ENCODE measurements around the gene ODAD3. TPM values are rescaled to one million over a fixed set of nuclear protein-coding genes. Genes with fewer than 3 reads are reported as not detected.

ODAD3 gene
- total and polyA plus RNA-seq, 2 experiments from 2014 or later, result 0.44 to 0.54 TPM

- Histone ChIP-seq H3F3A (ENCODE audit: insufficient read depth) (no peaks in the 10 kb centered on the region), H3K27ac (no peak overlapping the region), H3K9me2 (ENCODE audit: insufficient read depth) (no peaks in the 10 kb centered on the region), H3K4me3 (no peak overlapping the region), H3K36me3 (ENCODE audit: low read depth) (no peaks in the 10 kb centered on the region), H3K9ac (no peak overlapping the region), H3K4me1 (ENCODE audit: insufficient read depth) (no peaks in the 10 kb centered on the region), H3K9me3 (ENCODE audit: low read depth) (no peaks in the 10 kb centered on the region), H3K4me2 (ENCODE audit: unreplicated experiment) (no peak overlapping the region), H3K79me2 (ENCODE audit: insufficient read depth) (peaks cover 7% of the 10 kb centered on the region; the same call in 1 of the 2 replicates), H4K20me1 (ENCODE audit: insufficient read depth) (no peaks in the 10 kb centered on the region), H3K27me3 (replicated peaks; ENCODE audit: insufficient read depth) (no peaks in the 10 kb centered on the region), H2AFZ (no peak overlapping the region)
- 62 to 68% methylated on average over 5 of the region's 5 CpGs for WGBS, 2 experiments (ENCODE audit: low coverage in 1 of 2, low lambda C conversion rate in 2 of 2, missing lambda C conversion rate in 2 of 2)
- no peak for DNase-seq
- TF ChIP-seq EZH2phosphoT487 (IDR thresholded peaks at IDR 0.05; ENCODE audit: insufficient read depth, low read depth), result no peak
- no peak for TF ChIP-seq EZH2 (IDR thresholded peaks at IDR 0.05; ENCODE audit: insufficient read depth, poor library complexity, severe bottlenecking)
- in situ Hi-C loops (cut with MboI), result no loop called here
Measured at GRCh38 chr19:11384778-11385129, 50.2 kb downstream of the ODAD3 start.

- in situ Hi-C loops (cut with MboI), result no loop called here
- Histone ChIP-seq H3K9me3 (ENCODE audit: low read depth) (no peaks in the 10 kb centered on the region), H3K79me2 (ENCODE audit: insufficient read depth) (peaks cover 7% of the 10 kb centered on the region; the same call in 1 of the 2 replicates), H2AFZ (peak overlapping the region; percentile 34; the same call in 1 of the 2 replicates), H3K4me2 (ENCODE audit: unreplicated experiment) (no peak overlapping the region), H3K4me3 (no peak overlapping the region), H3K4me1 (ENCODE audit: insufficient read depth) (peaks cover 5% of the 10 kb centered on the region; the same call in 1 of the 2 replicates), H3K9me2 (ENCODE audit: insufficient read depth) (no peaks in the 10 kb centered on the region), H3K27ac (no peak overlapping the region), H3K9ac (no peak overlapping the region), H3F3A (ENCODE audit: insufficient read depth) (0 out of 2 replicates have a peak, but pooled peaks cover 6% of the 10 kb centered on the region), H3K36me3 (ENCODE audit: low read depth) (no peaks in the 10 kb centered on the region), H3K27me3 (replicated peaks; ENCODE audit: insufficient read depth) (no peaks in the 10 kb centered on the region), H4K20me1 (ENCODE audit: insufficient read depth) (no peaks in the 10 kb centered on the region)
- no peak for DNase-seq
- TF ChIP-seq EZH2phosphoT487 (IDR thresholded peaks at IDR 0.05; ENCODE audit: insufficient read depth, low read depth), result no peak
- TF ChIP-seq EZH2 (IDR thresholded peaks at IDR 0.05; ENCODE audit: insufficient read depth, poor library complexity, severe bottlenecking), result no peak
- 2 to 5% methylated on average over 8 of the region's 9 CpGs for WGBS, 2 experiments (ENCODE audit: low coverage in 1 of 2, low lambda C conversion rate in 2 of 2, missing lambda C conversion rate in 2 of 2)
Measured at GRCh38 chr19:11383706-11384048, 51.2 kb downstream of the ODAD3 start.

- in situ Hi-C loops (cut with MboI), result no loop called here
- H2AFZ ChIP-seq, result peak overlapping the region; percentile 34
- no peak overlapping the region for H3K9ac ChIP-seq
- H3K36me3 ChIP-seq (ENCODE audit: low read depth), result no peaks in the 10 kb centered on the region
- H3K4me2 ChIP-seq (ENCODE audit: unreplicated experiment), result no peak overlapping the region
- no peaks in the 10 kb centered on the region for H3K27me3 ChIP-seq (replicated peaks; ENCODE audit: insufficient read depth)
- peaks cover 11% of the 10 kb centered on the region for H3F3A ChIP-seq (ENCODE audit: insufficient read depth)
- 2 to 4% methylated on average over 42 to 51 of the region's 65 CpGs for WGBS, 2 experiments (ENCODE audit: low coverage in 1 of 2, low lambda C conversion rate in 2 of 2, missing lambda C conversion rate in 2 of 2)
- H3K9me3 ChIP-seq (ENCODE audit: low read depth), result no peaks in the 10 kb centered on the region
- TF ChIP-seq EZH2 (IDR thresholded peaks at IDR 0.05; ENCODE audit: insufficient read depth, poor library complexity, severe bottlenecking), result no peak
- no peak for TF ChIP-seq EZH2phosphoT487 (IDR thresholded peaks at IDR 0.05; ENCODE audit: insufficient read depth, low read depth)
- peaks cover 7% of the 10 kb centered on the region; the same call in 1 of the 2 replicates for H3K79me2 ChIP-seq (ENCODE audit: insufficient read depth)
- peak; percentile 55 for DNase-seq
- no peaks in the 10 kb centered on the region for H4K20me1 ChIP-seq (ENCODE audit: insufficient read depth)
- H3K27ac ChIP-seq, result no peak overlapping the region
- peaks cover 10% of the 10 kb centered on the region for H3K4me1 ChIP-seq (ENCODE audit: insufficient read depth)
- H3K4me3 ChIP-seq, result no peak overlapping the region
- H3K9me2 ChIP-seq (ENCODE audit: insufficient read depth), result no peaks in the 10 kb centered on the region
Measured at GRCh38 chr19:11382898-11383705, 51.8 kb downstream of the ODAD3 start.

- peaks cover 24% of the 10 kb centered on the region for H3F3A ChIP-seq (ENCODE audit: insufficient read depth)
- H3K4me1 ChIP-seq (ENCODE audit: insufficient read depth), result peaks cover 25% of the 10 kb centered on the region
- H2AFZ ChIP-seq, result peak overlapping the region; percentile 87
- peak overlapping the region; percentile 89 for H3K4me2 ChIP-seq (ENCODE audit: unreplicated experiment)
- no peaks in the 10 kb centered on the region for H3K27me3 ChIP-seq (replicated peaks; ENCODE audit: insufficient read depth)
- H3K27ac ChIP-seq, result peak overlapping the region; percentile 51
- H3K9ac ChIP-seq, result peak overlapping the region; percentile 80
- peak overlapping the region; percentile 83 for H3K4me3 ChIP-seq
- no peaks in the 10 kb centered on the region for H3K9me3 ChIP-seq (ENCODE audit: low read depth)
- no peaks in the 10 kb centered on the region for H3K36me3 ChIP-seq (ENCODE audit: low read depth)
- 0 to 1% methylated on average over 50 to 54 of the region's 54 CpGs for WGBS, 2 experiments (ENCODE audit: low coverage in 1 of 2, low lambda C conversion rate in 2 of 2, missing lambda C conversion rate in 2 of 2)
- H4K20me1 ChIP-seq (ENCODE audit: insufficient read depth), result no peaks in the 10 kb centered on the region
- peak; percentile 97 for DNase-seq
- peaks cover 7% of the 10 kb centered on the region; the same call in 1 of the 2 replicates for H3K79me2 ChIP-seq (ENCODE audit: insufficient read depth)
- in situ Hi-C loops (cut with MboI), result no loop called here
- TF ChIP-seq EZH2 (IDR thresholded peaks at IDR 0.05; ENCODE audit: insufficient read depth, poor library complexity, severe bottlenecking) (no peak), EZH2phosphoT487 (IDR thresholded peaks at IDR 0.05; ENCODE audit: insufficient read depth, low read depth) (no peak)
- H3K9me2 ChIP-seq (ENCODE audit: insufficient read depth), result no peaks in the 10 kb centered on the region
Measured at GRCh38 chr19:11380653-11381537, 54.0 kb downstream of the ODAD3 start.
